NB4 (cell line): Measurements from ENCODE around the gene OR13H1.
"Not testable (repeated sequence)": the region's sequence is repeated elsewhere in the genome, so short reads cannot be mapped to it uniquely, and the experiment has no call there.

Source experiments
- MYC ChIP-seq: IDR thresholded peaks from 2 replicates; pipeline ENCODE4 v1.6.1; 2011; ENCODE audit warnings: low read depth, low read length
- POLR2A ChIP-seq: IDR thresholded peaks from 2 replicates; pipeline ENCODE4 v1.6.1; 2011; ENCODE audit warnings: mild to moderate bottlenecking; ENCODE audit not compliant: insufficient read length; ENCODE audit errors: extremely low read depth
- TF ChIP-seq, protein P1 (sequence below): IDR thresholded peaks from one replicate; pipeline ENCODE4 v1.5.1; 2012; ENCODE audit warnings: low read depth, low read length
- TF ChIP-seq, protein P2 (sequence below): IDR thresholded peaks from 2 replicates; pipeline ENCODE4 v1.6.1; 2011; ENCODE audit warnings: low read depth, low read length

DNA sequence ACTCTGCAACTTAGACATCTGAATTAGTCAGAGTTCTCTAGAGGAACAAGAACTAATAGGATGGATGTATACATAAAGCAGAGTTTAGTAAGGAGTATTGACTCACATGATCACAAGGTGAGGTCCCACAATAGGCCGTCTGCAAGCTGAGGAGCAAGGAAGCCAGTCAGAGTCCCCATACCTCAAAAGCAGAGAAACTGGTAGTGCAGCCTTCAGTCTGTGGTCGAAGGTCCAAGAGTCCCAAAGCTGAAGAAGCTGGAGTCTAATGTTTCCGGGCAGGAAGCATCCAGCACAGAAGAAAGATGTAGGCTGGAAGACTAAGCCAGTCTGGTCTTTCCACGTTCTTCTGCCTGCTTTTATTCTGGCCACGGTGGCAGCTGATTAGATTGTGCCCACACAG is 42.3 kb upstream of the OR13H1 start:
- TF ChIP-seq, protein P1, sequence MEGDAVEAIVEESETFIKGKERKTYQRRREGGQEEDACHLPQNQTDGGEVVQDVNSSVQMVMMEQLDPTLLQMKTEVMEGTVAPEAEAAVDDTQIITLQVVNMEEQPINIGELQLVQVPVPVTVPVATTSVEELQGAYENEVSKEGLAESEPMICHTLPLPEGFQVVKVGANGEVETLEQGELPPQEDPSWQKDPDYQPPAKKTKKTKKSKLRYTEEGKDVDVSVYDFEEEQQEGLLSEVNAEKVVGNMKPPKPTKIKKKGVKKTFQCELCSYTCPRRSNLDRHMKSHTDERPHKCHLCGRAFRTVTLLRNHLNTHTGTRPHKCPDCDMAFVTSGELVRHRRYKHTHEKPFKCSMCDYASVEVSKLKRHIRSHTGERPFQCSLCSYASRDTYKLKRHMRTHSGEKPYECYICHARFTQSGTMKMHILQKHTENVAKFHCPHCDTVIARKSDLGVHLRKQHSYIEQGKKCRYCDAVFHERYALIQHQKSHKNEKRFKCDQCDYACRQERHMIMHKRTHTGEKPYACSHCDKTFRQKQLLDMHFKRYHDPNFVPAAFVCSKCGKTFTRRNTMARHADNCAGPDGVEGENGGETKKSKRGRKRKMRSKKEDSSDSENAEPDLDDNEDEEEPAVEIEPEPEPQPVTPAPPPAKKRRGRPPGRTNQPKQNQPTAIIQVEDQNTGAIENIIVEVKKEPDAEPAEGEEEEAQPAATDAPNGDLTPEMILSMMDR, result not testable (repeated sequence)
- not testable (repeated sequence) for TF ChIP-seq POLR2A, MYC
- TF ChIP-seq, protein P2, sequence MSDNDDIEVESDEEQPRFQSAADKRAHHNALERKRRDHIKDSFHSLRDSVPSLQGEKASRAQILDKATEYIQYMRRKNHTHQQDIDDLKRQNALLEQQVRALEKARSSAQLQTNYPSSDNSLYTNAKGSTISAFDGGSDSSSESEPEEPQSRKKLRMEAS, result not testable (repeated sequence)
